Muscle layer of colon (tissue), 2 donors: ENCODE measurements around the gene MACROD2.

ENCODE experiments used
- H3K27ac ChIP-seq: one replicate; pipeline ENCODE4 v1.7.0; 2013; ENCODE audit warnings: low read depth, mild to moderate bottlenecking, low read length, moderate library complexity
- H3K27me3 ChIP-seq, 2 donors: one replicate each; pipeline ENCODE4 v1.7.0; 2013; ENCODE audit warnings: low read length in 2 of 2, mild to moderate bottlenecking in 2 of 2; ENCODE audit not compliant: insufficient read depth in 2 of 2, control insufficient read depth in 1 of 2
- H3K36me3 ChIP-seq: one replicate; pipeline ENCODE4 v1.7.0; 2013; ENCODE audit warnings: mild to moderate bottlenecking, low read length; ENCODE audit not compliant: insufficient read depth
- H3K4me1 ChIP-seq: one replicate; pipeline ENCODE4 v1.7.0; 2013; ENCODE audit warnings: mild to moderate bottlenecking, low read length; ENCODE audit not compliant: insufficient read depth
- H3K4me3 ChIP-seq, 2 donors: one replicate each; pipeline ENCODE4 v1.7.0; 2013; ENCODE audit warnings: low read length in 2 of 2, low read depth in 1 of 2, mild to moderate bottlenecking in 1 of 2, moderate library complexity in 1 of 2
- H3K9ac ChIP-seq: one replicate; pipeline ENCODE4 v1.7.0; 2013; ENCODE audit warnings: low read length
- H3K9me3 ChIP-seq: one replicate; pipeline ENCODE4 v1.7.0; 2013; ENCODE audit warnings: mild to moderate bottlenecking, low read length
- donor health status: abdominal sarcoma.
- donor health status: Adenocarcinoma of cecum.

MACROD2 gene

DNA sequence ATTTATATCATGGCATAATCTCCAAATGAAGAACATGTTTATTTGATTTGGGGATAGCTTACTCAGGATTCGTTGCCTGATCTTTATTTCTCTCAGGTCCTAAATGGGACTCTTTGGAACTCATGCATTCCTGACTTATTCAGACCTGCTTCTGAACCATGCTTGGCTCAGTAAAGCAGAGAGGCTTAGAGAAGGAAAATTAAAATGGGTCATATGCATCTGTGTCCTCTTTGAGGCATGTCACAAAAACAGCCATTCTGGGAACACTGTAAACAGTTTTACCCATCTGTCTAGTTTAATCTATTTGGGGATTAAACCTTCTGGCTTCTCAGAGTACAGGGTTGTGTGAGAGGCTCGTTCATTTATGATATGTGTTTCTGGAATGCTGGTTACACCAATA is 1560.6 kb downstream of the MACROD2 start:
- no peaks in the 10 kb centered on the region for H3K9me3 ChIP-seq
- H3K4me1 ChIP-seq = peaks cover 17% of the 10 kb centered on the region

DNA sequence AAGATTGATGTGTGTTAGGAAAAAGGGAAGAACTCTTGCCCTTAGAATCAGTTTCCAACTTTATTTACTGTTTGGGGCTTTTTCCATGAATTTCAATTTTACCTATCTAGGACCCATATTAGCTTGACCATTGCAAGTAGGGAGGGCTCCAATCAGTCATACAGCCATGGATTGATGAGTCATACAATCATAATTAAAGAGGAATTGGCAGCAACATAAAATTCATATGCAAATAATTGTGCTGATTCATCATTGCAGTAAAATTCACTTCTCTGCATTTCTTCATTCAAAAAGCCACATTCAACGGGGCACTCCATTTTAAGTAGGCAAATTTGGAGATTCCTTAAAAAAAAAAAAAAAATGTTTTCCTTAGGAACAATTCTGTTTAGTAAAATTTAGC is 1561.6 kb downstream of the MACROD2 start:
- Histone ChIP-seq H3K4me3 (no peak overlapping the region), H3K9ac (no peak overlapping the region), H3K4me1 (peaks cover 25% of the 10 kb centered on the region), H3K36me3 (no peaks in the 10 kb centered on the region), H3K27ac (no peak overlapping the region), H3K27me3 (no peaks in the 10 kb centered on the region), H3K9me3 (no peaks in the 10 kb centered on the region)

More for the DNA sequence above, 1560.6 kb downstream of the MACROD2 start:
- Histone ChIP-seq H3K27ac (no peak overlapping the region), H3K36me3 (no peaks in the 10 kb centered on the region), H3K4me3 (no peak overlapping the region), H3K9ac (no peak overlapping the region), H3K27me3 (no peaks in the 10 kb centered on the region)

DNA sequence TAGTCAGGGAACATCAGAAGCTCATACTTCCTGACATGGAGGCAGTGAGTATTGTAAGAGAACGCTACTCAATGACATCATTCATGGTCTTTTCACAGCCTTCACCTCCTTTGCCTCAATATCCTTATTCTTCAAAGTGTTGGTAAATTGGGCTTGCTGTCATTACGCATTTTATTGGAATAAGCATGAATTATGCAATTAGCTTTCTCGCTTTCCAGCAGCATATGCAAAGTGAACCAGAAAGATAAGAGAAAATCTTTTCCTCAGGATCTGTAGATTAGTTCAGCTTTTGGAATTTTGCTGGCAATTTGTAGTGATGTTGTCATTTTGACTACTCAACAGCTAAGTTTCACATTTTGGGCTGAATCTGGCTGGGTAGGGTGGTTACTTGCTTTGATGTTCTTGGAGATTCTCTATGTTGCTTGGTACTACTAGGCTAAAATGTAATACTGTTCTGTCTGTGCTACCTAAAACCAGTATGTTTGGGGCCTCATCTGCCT is 1565.8 kb downstream of the MACROD2 start:
- Histone ChIP-seq H3K4me1 (peaks cover 39% of the 10 kb centered on the region), H3K9me3 (no peaks in the 10 kb centered on the region), H3K4me3 (no peak overlapping the region), H3K36me3 (no peaks in the 10 kb centered on the region), H3K9ac (no peak overlapping the region), H3K27me3 (no peaks in the 10 kb centered on the region), H3K27ac (no peak overlapping the region)

DNA sequence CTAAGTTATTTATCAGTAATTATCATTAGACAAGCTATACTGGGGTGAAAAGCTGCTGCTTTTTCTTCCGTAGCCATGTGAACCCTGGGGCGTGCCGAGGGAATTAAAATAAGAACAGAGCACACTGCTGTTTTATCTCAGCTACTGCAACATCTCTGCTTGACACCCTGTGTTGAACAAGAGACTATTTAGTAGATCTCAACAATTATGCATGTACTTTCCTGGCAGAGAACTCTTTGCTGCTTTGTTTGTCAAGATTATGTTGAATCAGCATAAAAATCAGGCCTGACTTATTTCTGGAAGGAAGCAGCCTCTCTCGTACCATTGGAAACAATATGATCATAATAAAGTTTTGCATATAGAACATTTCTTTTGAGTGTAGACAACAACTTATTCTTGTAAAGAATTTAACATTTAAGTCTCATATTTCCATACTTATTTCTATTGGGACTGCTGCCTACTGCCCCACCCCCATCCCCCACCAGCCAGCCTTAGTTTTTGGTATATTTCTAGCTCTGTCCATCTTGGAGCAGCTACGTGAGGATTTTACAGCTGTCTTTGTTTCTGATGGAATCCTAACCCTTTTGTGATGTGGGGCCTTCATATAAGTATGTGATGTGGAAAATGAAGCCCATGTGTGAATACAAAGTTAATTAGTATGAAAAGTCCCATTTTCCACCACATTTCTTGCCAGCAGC is 1566.5 kb downstream of the MACROD2 start:
- H3K4me1 ChIP-seq = peaks cover 36% of the 10 kb centered on the region
- no peak overlapping the region for H3K9ac ChIP-seq
- no peaks in the 10 kb centered on the region for H3K36me3 ChIP-seq
- no peak overlapping the region for H3K4me3 ChIP-seq
- H3K9me3 ChIP-seq = no peaks in the 10 kb centered on the region
- peak overlapping the region; percentile 25 for H3K27ac ChIP-seq
- H3K27me3 ChIP-seq = no peaks in the 10 kb centered on the region

DNA sequence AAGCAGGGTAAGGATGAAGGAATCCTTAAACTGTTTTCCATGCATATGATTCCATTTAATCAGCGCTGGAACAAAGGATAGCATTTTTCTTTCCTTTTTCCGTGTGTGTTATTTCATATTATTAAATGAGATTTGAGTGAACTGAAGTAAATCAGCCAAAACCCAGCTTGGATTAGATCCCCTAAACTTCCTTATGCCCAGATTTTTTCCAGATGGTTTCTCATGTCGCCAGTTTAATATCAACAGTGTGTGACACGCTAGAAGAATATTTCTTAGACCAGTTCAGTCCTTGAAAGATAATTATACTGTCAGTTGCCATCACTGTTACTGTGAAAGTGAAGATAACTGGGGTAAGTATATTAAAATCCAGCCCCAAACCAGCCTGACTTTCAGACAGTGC is 1568.5 kb downstream of the MACROD2 start:
- Histone ChIP-seq H3K27ac (no peak overlapping the region), H3K9ac (no peak overlapping the region), H3K9me3 (no peaks in the 10 kb centered on the region), H3K4me3 (no peak overlapping the region), H3K36me3 (no peaks in the 10 kb centered on the region), H3K4me1 (peaks cover 36% of the 10 kb centered on the region), H3K27me3 (no peaks in the 10 kb centered on the region)

DNA sequence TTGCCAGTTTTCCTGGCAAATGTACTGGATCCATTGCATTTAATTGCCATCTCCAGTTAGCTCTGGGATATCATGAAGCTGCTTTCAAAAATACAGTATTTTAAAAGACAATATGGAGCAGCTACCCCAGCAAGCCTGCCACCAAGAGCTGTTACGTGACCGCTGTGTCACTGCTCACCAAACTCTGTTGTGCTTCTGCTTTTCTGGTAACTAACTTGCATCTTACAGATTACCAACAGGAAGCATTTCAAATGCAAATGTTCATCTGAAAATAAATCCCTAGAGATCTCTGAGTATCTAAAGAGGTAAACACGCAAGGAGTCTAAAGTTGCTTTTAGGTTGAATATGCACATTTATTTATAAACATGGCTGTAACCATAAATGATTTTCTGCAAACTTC is 1569.7 kb downstream of the MACROD2 start:
- no peaks in the 10 kb centered on the region for H3K9me3 ChIP-seq
- no peak overlapping the region for H3K9ac ChIP-seq

DNA sequence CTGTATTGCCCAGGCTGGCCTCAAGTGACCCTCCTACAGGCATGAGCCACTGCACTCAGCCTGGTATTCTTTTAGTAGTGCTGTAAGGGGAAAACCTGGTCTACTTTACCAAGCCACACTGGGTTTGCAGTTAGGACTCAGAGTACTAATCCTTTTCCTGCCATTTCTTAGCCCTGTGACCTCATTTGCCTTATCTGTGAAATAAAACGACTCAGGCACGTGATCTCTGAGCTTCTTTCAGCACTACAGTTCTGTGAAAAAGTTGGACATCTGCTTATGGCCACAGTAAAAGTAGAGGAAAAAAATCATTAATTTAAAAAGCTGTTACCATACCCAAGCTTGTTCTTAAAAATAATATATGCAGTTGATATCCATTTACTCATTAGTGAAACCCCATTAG is 1570.5 kb downstream of the MACROD2 start:
- Histone ChIP-seq H3K4me3 (no peak overlapping the region), H3K9ac (no peak overlapping the region), H3K4me1 (peaks cover 36% of the 10 kb centered on the region), H3K9me3 (no peaks in the 10 kb centered on the region), H3K27me3 (no peaks in the 10 kb centered on the region), H3K27ac (no peak overlapping the region), H3K36me3 (no peaks in the 10 kb centered on the region)

More for the DNA sequence above, 1569.7 kb downstream of the MACROD2 start:
- Histone ChIP-seq H3K27me3 (no peaks in the 10 kb centered on the region), H3K36me3 (no peaks in the 10 kb centered on the region), H3K4me3 (no peak overlapping the region), H3K27ac (no peak overlapping the region), H3K4me1 (peaks cover 36% of the 10 kb centered on the region)

DNA sequence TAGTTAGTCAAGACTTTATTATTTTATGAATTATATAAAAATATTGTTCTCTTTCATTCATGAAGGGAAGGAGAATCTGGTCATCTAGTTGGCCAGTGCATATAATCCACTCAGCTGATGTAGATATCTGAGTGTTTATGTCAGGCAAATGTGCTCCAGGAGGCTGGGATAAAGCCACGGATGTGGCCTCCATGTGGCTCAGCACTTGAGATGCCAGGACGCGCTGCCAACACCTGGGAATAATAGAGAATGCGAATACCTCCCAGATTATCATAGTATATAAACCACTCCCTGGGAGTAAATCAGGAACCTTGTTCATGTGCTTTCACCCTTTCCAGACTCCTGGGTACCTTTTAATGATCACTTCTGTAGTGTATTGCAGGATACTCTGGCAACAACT is 1571.9 kb downstream of the MACROD2 start:
- H3K9me3 ChIP-seq = no peaks in the 10 kb centered on the region
- H3K27ac ChIP-seq = no peak overlapping the region
- no peaks in the 10 kb centered on the region for H3K27me3 ChIP-seq
- H3K9ac ChIP-seq = no peak overlapping the region
- no peaks in the 10 kb centered on the region for H3K36me3 ChIP-seq
- no peak overlapping the region for H3K4me3 ChIP-seq
- H3K4me1 ChIP-seq = peaks cover 23% of the 10 kb centered on the region

DNA sequence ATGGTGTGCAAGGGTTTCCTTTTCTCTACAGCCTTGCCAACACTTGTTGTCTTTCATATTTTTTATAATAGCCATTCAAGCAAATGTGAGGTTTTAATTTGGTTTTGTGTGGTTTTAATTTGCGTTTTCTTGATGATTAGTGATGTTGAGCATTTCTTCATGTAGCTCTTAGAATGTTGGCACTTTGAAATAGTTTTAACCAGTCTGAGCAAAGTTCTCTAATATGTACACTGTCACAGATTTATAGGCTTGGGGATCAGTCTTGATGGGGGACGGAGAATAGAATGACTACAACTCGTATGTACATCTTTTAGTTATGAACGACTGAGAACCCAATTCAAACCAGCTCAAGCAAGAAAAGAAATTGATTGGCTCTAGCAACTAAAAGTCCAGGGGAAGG is 1574.8 kb downstream of the MACROD2 start:
- Histone ChIP-seq H3K4me1 (peaks cover 5% of the 10 kb centered on the region), H3K27me3 (no peaks in the 10 kb centered on the region), H3K4me3 (no peak overlapping the region), H3K9me3 (no peaks in the 10 kb centered on the region), H3K36me3 (no peaks in the 10 kb centered on the region), H3K9ac (no peak overlapping the region), H3K27ac (no peak overlapping the region)

DNA sequence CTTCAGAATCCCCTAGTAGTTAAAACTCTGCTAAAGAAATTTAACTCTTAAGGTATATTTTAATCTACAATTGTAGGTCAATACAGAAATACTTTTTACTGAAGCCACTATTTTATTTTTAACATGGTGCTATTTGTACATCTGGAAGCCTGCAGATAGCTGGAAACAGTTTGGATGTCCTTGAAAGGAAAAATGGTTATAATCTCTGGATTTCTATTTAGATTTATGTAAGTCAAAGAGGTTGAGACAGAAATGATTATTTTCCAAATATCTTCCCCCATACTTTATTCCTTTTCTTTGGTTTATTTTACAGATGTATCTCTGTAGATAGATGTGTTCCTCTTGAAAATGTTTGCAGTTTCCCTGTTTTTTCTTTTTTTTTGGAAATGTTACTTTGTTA is 1575.7 kb downstream of the MACROD2 start:
- no peaks in the 10 kb centered on the region for H3K27me3 ChIP-seq
- no peak overlapping the region for H3K9ac ChIP-seq
- no peak overlapping the region for H3K4me3 ChIP-seq
- no peaks in the 10 kb centered on the region for H3K9me3 ChIP-seq
- H3K27ac ChIP-seq = no peak overlapping the region
- no peaks in the 10 kb centered on the region for H3K36me3 ChIP-seq
- peaks cover 5% of the 10 kb centered on the region for H3K4me1 ChIP-seq

DNA sequence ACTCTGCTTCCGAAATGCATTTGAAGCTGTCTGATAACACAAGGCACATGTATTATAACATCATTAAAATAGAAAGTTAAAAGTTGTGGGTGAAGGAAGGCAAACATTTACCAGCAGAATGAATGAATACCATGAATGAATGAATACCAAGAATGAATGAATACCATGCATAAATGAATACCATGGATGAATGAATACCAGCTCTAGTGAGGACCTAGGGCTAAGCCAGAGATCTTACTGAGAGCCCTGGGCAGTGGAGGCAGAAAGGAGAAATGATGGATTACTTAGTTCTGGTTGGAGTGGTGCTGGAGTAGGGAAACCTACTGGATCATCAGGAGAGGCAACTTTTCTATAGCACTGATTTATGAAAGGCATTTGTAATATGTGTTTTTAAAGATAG is 1579.9 kb downstream of the MACROD2 start:
- no peak overlapping the region for H3K4me3 ChIP-seq

DNA sequence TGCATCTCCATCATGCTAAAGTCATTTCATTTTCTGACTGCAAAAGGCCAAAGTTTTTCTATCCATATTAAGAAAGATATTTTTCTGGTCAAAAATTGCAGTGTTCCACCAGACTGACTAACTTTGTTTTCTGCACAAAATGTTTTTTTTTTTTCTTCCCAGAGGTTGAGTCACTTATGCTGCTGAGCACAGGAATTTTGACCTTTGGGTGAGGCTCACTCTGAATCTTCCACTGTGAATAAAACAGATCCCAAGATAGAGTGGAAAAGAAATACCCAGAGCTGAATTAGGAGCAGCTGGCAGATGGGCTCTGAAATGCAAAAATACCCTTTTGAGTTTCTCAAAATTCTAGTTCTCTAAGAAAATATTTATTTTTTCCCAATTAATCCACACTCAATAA is 1581.1 kb downstream of the MACROD2 start:
- Histone ChIP-seq H3K4me1 (no peaks in the 10 kb centered on the region), H3K36me3 (no peaks in the 10 kb centered on the region), H3K9ac (no peak overlapping the region), H3K27ac (no peak overlapping the region), H3K4me3 (no peak overlapping the region), H3K9me3 (no peaks in the 10 kb centered on the region), H3K27me3 (no peaks in the 10 kb centered on the region)

More for the DNA sequence above, 1579.9 kb downstream of the MACROD2 start:
- Histone ChIP-seq H3K9me3 (no peaks in the 10 kb centered on the region), H3K4me1 (no peaks in the 10 kb centered on the region), H3K27ac (no peak overlapping the region), H3K36me3 (no peaks in the 10 kb centered on the region), H3K27me3 (no peaks in the 10 kb centered on the region), H3K9ac (no peak overlapping the region)
